AG04449 (cell line): Measurements from ENCODE around the gene KRT1.
"Not testable (repeated sequence)": the region's sequence is repeated elsewhere in the genome, so short reads cannot be mapped to it uniquely, and the experiment has no call there.

Source experiments
- CTCF ChIA-PET: fragments of 350-600 bp; formaldehyde crosslinking; extraction: SDS; loops from one replicate; lab custom pipeline; 2021; ENCODE audit warnings: antibody characterized with exemption; lab: Yijun Ruan, JAX
- POLR2A ChIA-PET: fragments of 400-600, 350-600 bp; formaldehyde crosslinking; extraction: SDS; loops from one replicate; lab custom pipeline; 2020; ENCODE audit warnings: antibody characterized with exemption, inconsistent platforms; lab: Yijun Ruan, JAX
- DNase-seq: peaks from one replicate; pipeline ENCODE4 v3.0.0-alpha.2; 2010; ENCODE audit warnings: low read depth, low spot score
- H3K4me3 ChIP-seq: 2 replicates; pipeline ENCODE4 v1.5.1; 2011; ENCODE audit warnings: low read depth, mild to moderate bottlenecking, control low read depth, low read length
- CTCF ChIP-seq: IDR thresholded peaks from one replicate; pipeline ENCODE4 v1.5.1; 2011; ENCODE audit warnings: mild to moderate bottlenecking, moderate library complexity, low read length, control low read depth, inconsistent platforms; ENCODE audit not compliant: insufficient read depth; ENCODE audit errors: missing control alignments

The KRT1 gene

GRCh38 chr12:52713960-52714886 lies 34.0 kb upstream of the KRT1 start:
- TF ChIP-seq CTCF: no peak
- ChIA-PET POLR2A (no interaction called here), CTCF (interaction anchor here (1.3 kb wide), 2 partner anchors 153 to 157 kb away, joined by 3 to 6 read pairs; no protein-coding TSS in a partner anchor)
- H3K4me3 ChIP-seq: no peak overlapping the region; the same call in 1 of the 2 replicates
- DNase-seq: no peak

- CTCF ChIA-PET, H3K4me3 ChIP-seq, POLR2A ChIA-PET, DNase-seq: not testable (repeated sequence)
Measured at GRCh38 chr12:52712122-52712521, 31.9 kb upstream of the KRT1 start.

GRCh38 chr12:52710730-52711129 lies 30.5 kb upstream of the KRT1 start:
- no peak for TF ChIP-seq CTCF
- ChIA-PET CTCF (no interaction called here), POLR2A (no interaction called here)
- H3K4me3 ChIP-seq: no peak overlapping the region
- DNase-seq: no peak

- CTCF ChIA-PET: interaction anchor here (0.9 to 1.6 kb wide), 2 partner anchors 8 to 172 kb away, joined by 3 read pairs; no protein-coding TSS in a partner anchor
Measured at GRCh38 chr12:52708010-52708409, 27.8 kb upstream of the KRT1 start.

GRCh38 chr12:52704464-52704863 lies 24.3 kb upstream of the KRT1 start:
- ChIA-PET CTCF (no interaction called here), POLR2A (no interaction called here)
- no peak for DNase-seq
- H3K4me3 ChIP-seq: no peak overlapping the region
- TF ChIP-seq CTCF: no peak

More at GRCh38 chr12:52708010-52708409, 27.8 kb upstream of the KRT1 start:
- POLR2A ChIA-PET: no interaction called here
- H3K4me3 ChIP-seq: no peak overlapping the region
- DNase-seq: no peak
- no peak for TF ChIP-seq CTCF

- ChIA-PET POLR2A (no interaction called here), CTCF (no interaction called here)
- no peak overlapping the region for H3K4me3 ChIP-seq
- no peak for TF ChIP-seq CTCF
- DNase-seq: no peak
Measured at GRCh38 chr12:52703878-52704277, 23.7 kb upstream of the KRT1 start.
